GM23248 (cell line): ENCODE data around the gene CD19.

ENCODE experiments used
- EZH2 ChIP-seq: fragments of 200-600 bp; sonication (generic); IDR thresholded peaks from 2 replicates; pipeline ENCODE4 v1.6.1; 2018; ENCODE audit warnings: antibody characterized with exemption, mild to moderate bottlenecking; ENCODE audit not compliant: insufficient read depth, poor library complexity, severe bottlenecking
- EZH2phosphoT487 ChIP-seq: fragments of 200-600 bp; sonication (generic); IDR thresholded peaks from 2 replicates; pipeline ENCODE4 v1.6.1; 2018; ENCODE audit warnings: antibody characterized with exemption, moderate library complexity, mild to moderate bottlenecking, low read depth; ENCODE audit not compliant: insufficient read depth

GRCh38 chr16:28984619-28985135 lies 52.9 kb downstream of the CD19 start, which contains the start of gene LAT:
- TF ChIP-seq EZH2phosphoT487: no peak
- TF ChIP-seq EZH2: no peak
